GM03348 (cell line): ENCODE measurements around the gene IRX2.

ENCODE experiments used
- DNase-seq: peaks from one replicate; pipeline ENCODE4 v3.0.0; 2012; ENCODE audit warnings: low spot score

Gene IRX2

DNA sequence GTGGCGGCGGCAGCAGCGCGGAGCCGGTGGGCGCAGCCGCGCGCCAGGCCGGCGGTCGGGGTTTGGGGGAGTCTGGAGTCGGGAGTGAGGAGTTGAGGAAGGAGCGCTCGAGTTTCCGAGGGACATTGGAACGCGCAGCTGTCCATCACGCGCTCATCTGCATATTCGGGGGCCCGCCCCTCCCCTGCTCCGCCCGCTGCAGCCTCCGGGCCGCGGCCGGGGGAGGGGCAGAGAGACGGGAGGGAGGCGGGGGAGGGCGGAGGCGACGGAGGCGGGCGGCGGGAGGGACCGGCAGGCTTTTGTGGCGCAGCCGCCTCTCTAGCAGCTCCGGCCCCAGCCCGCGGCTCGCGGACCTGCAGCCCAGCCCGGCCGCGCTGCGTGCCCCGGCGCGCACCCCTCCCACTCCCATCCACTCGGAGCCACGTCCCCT lies at the start of gene IRX2:
IRX2 (minus strand) TSS at position 86 of the 430 bp plus-strand sequence. CDS start 264 bp downstream, outside the sequence.
- DNase-seq: peak; percentile 98

DNA sequence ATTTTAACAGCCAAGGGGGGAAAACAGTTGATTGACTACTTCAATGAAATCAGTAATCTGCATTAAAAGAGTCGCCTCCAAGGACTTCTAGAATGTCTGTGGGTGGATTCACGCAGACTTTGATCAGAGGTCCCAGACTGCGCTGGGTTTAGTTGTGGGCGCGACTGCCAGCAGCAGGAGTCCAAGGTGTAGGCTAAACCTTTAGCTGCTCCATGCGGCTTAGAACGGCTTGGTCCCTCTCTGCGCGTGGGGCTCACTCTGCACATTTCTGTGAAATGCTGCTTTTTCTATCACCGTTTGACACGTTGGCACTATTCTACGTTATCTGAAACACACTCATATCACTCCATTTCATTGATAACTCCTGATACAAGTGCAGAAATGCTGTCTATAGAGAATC lies 48.6 kb upstream of the IRX2 start:
- DNase-seq: no peak

DNA sequence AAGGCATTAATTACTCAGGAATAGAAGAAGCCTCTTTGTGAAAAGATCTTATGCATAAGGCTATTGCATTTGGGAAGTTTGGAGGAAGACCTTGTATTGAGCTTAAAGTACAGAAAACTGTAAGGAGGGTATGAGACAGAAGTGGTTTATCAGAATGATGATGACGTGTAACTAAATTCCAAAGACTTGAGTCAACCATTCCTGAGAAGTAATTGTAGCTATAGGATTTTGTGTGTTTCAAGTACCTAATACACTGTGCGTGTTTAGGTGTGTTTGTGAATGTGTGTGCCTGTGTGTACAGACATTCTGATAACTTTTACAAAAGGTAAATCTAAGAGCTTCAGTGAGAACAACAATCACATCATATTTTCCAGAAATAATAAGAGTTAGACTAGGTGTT lies 46.5 kb upstream of the IRX2 start:
- DNase-seq: no peak

DNA sequence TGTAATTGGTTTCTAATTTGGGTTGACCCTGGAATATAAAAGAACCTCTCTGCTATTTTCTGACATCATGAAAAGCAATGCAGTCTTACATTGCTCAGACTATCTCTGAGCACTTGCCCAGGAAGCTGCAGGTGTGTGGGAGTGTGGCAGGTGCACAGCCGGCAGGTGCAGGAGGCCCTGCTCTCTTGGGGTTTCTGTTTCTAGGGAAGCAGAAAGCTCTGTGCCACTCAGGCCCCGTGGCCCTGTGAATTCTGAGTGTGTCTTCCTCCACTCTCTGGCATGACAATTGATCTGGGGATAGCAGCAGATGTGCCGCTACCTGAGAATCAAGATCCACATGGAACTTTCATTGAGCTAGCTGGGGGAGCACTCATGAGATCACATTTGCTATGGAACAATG lies 45.7 kb upstream of the IRX2 start:
- DNase-seq: no peak

DNA sequence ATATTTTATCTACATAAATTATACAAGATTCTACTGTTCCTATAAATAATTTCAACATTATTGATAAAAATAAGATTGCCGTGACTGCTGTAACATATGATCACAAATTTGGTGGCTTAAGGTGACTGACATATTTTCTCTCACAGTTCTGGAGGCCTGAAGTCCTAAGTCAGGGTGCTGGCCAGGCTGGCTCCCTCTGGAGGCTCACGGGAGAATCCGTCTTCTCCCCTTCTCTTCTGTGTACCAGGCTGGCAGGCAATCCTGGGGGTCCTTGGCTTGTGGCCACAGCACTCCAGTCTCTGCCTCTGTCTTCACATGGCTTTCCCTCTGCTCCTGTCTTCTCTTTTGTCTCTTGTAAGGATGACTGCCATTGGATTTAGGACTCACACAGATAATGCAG lies 31.7 kb upstream of the IRX2 start:
- no peak for DNase-seq

DNA sequence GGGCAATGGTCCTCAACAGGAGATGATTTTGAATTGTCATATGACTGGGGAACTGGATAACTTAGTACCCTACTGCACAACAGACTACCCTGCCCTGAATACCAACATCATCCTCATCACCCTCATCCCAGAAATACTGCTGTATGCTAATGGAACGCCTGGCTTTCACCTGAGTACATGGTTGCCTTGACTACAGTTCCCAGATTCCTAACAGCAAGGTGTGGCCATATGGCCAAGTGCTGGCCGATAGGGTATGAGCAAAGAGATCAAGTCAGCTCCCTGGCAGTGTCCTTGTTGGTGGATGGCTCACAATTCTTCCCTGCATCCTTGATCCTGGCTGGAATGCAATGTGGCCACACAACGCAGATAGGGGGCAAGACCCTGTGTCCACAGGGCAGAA lies 31.2 kb upstream of the IRX2 start:
- DNase-seq: no peak

DNA sequence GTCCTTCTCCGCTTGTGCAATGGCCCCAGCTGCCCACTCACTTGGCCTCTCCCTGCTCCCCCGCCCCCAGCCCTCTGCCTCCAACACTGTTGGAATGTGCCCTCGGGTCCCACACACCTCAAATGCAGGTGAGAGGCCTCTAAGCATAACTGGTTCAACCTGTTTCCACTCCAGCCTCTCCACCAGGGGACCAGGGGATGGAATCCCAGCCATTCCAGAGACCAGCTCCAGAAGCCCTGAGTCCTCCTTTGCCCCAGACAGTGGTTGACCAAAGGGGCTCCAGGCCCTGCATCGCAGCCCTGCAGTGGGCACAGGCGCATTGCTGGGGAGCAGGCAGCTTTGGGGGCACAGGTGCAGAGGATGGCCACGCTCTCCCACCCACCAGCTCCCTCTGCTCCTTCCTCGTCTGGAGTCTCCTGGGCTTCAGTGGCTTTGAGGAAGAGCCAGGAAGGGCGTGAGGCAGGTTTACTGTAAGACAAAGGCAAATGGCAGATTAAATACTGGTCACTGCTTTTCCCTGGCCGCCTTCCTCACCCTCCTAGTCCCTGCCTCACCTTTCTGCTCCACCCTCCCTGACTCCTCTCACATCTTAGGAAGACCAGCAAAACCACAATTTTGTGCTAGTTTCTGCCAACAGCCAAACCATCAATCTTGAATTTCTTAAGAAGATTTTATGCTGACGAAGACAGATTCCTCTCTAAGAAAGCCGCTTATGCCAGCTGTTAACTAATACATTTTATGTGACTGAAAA lies 29.1 kb upstream of the IRX2 start:
- DNase-seq: no peak

DNA sequence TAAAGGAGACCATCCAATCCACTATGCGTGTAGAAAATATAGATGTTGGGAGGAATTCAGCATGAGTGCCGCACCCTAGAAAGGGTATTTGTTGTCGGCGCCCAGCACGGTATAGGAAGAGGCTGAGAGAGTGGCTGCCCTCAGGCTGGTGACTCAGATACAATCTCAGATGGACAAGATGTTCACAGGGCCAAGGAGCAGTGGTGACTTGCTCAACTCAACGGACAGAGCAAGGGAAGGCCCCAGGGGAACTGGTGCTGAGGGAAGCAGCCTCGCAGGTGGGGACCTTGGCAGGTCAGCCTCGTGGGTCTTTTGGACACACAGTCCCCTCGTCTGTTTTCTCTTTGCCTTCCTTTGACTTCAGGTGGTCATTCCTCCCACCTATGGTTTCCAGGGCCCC lies 28.0 kb upstream of the IRX2 start:
- DNase-seq: no peak

DNA sequence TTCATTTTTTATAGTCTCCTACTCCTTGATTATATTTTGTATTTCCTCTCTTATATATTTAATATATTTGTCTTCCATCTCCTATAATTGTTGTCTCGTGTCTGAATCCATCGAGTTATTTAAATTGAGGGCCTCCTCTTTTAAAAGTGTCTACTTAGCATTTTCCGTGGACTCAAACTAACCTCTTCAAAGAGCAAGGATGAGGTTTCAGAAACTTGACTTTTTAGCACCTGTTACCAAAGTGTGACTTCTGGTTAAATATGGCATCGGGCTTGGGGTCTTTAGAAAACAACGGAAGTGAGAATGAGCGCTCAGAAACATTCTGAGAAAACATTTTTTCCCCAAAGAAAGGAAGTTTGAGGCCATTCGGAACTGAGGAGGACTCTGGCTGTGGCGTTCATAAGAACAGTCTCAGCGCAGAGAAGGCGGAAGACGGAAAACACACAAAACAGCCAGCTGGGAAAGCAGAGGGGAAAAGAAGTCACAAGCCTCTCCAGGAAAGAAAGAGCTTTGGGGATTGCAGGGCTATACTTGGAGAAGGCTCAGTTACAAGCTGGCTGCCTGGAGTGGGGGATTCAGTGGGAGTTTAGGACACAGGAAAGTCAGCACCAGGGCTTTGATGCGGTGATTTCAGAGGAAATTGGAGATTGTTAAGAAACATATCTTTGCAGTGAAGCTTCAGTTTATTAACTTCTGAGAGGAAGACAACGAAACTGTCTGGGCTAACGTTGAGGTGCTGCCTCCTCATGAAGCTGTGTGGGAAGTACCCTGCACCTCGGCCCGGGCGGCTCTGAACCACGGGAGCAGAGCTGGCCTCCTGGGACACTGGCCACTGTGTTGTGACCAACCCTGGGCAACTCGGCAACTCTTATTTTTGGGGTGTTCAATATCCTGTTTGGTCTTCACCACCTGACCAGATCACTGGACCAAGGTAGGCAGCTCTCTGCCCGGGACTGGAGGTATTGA lies 25.1 kb upstream of the IRX2 start:
- DNase-seq: no peak

DNA sequence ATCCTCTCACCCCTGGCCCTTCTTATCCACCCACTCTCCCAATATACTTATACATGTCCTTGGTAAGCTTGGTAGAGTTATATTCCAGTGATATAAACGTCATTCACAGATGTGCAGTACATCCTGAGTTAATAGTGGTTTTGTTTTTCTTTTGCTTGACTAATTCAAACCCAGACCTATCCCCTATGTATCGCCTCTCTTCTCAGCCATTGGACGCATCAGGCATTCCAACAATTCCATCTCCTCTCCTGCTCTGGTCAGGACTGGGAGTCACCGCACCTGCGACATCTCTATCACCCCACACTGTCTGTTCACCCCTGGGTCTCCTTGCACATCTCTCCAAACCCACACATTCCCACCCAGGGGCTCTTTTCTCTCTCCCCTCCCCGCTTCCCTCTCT lies 21.9 kb upstream of the IRX2 start:
- DNase-seq: no peak

DNA sequence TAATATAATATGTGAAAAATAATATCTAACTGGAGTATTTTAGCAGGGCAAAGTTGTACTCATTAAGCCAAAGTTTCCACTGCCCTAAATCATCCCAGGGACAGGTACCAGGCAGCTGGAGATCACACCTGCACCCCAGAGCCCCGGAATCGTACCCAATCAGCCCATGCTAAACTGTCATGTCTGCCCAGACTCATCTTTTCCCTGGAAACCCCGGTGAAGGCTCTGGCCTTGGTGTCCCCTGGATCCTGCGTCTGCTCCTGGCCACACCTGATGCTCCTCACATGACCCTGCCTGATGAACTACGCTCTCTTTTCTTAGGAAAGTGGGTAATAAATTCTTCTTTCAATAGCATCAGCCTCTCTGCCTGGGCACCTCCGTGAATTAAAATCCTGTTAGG lies 15.6 kb upstream of the IRX2 start:
- no peak for DNase-seq

DNA sequence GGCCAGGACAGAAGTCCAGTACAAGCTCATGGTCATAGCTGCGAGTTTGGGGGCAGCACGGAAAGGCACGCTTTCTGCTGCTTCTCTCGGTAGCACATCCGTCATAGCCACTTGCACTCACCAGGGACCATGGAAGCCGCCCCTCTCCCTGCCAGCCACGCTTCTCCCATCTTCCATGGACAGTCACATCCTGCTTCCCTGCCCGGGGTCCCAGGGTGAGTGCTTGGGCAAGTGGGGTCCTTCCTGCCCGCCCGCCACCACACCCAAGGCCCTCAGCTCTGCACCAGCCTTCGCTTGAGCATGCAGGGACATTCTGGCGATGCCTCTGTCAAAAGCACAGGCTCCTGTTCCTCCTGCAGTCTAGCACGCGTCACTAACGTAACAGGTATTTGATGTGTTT lies 13.1 kb upstream of the IRX2 start:
- DNase-seq: no peak

DNA sequence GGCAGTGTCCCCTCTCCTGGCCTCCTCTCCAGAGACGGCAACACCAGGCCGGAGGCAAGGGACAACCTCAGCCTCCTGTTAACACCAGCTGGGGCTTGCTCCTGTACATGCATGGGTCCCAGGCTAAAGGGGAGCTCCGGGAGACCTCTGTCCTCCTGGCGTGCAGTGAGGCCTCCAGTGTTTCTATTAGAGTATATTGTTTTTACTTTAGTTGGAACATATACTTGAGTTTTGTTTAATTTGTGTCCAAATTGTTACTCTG lies 12.0 kb upstream of the IRX2 start:
- DNase-seq: no peak

DNA sequence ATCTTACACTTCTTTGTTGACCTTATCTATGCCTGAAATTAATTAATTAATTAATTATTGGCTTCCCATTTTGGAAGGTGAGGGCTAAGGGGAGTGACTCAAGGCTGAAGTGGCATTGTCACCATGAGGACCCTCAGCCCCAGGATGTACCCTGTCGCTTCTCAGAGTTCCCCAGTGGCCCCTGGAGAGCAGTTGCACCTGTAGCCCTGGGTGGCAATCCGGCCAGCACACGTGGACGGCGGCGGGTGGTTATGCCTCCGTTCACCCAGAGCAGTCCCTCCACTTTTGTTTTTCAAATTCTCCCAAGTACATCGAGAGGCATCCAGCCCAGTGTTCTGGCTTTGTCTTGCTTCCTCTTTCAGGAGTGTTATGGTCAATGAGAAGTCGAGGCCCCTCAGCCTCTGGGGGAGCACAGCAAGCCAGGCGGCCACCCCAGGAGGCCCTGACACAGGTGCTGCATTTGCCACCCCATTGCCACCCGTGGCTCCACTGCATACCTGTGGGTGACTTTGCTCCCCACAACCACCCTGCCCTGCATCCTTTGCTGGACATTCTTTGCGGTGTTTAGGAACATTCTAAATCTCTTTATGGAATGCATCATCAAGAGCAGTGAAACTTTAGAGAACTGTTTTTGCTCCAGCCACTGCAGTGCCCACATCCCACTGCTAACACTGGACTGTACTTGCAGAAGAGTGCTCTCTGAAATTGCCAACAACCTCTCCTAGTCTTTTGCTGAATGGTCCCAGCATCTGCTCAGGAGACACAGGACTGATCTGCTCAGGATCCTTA lies 11.5 kb upstream of the IRX2 start:
- DNase-seq: no peak

DNA sequence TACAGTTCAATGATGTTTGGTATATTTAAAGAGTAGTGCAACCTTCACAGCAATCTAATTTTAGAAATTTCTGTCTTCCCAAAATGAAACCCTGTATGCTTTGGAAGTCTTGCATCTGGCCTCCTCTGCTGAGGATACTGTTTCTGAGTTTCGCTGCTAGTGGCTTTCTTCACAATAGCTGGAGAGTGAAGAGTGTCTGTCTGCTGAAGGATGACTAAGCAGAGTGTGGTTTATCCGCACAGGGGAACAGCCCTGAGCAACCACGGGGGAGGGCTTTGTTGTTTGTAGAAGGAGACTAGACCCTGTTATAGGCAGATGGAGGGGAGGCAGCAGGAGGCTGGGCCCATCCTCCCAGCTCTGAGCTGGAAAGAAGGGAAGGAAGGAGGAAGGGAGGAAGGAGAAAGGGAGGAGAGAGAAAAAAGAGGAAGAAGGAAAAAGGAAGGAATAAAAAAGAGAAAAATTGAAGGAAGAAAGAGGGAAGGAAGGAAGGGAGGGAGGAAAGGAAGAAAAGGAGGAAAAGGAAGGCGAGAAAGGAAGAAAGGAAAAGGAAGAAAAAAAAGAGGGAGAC lies 10.5 kb upstream of the IRX2 start:
- no peak for DNase-seq

DNA sequence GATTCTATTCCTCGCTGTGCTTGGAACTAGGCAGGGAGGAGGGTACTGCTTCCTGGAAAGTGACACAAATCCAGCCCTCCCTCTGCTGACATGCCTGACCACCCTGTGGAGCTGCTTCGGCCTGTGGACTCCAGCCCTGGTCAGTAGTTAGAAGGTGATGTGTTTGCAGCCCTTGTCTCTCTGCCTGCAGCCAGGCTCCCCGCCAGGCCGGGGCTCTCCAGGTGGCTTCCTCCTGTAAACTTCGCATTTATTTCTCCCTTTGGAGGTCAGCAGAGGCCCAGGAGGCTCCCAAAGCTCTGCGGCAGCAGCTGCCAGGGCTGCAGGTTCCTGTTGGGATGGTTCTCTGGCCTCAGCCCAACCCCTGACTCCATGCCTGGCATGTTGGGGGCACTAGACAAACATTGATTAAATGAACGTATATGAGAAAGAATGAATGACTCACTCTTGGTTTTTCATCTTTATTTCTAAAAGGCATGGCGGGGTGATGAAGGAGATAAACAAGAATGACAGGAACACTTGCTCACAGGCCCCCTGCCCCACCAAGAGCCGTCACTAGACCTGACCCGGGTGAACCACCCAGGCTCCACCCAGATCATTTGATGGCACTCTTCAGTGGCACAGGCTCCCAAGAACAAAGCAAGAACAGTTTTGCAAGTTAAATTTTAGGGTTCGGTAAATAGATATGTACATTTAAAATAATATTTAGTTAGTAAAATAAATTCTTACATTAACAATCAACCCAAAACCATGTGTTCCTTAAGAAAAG lies 8.4 kb upstream of the IRX2 start:
- no peak for DNase-seq

DNA sequence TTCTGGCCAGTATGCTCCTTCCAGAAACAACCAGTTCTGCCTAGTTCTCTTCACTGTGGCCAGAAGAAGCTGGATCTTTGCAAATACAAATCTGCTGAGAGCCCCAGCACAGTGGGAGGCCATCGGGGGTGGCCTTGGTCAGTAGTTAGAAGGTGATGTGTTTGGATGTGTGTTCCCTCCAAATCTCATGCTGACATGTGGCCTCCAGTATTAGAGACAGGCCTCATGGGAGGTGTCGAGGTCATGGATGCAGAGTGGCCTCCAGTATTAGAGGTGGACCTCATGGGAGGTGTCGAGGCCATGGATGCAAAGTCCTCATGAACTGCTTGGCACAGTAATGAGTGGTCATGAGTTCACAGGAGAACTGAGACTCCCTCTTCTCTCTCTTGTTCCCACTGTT lies 7.6 kb upstream of the IRX2 start:
- DNase-seq: no peak

DNA sequence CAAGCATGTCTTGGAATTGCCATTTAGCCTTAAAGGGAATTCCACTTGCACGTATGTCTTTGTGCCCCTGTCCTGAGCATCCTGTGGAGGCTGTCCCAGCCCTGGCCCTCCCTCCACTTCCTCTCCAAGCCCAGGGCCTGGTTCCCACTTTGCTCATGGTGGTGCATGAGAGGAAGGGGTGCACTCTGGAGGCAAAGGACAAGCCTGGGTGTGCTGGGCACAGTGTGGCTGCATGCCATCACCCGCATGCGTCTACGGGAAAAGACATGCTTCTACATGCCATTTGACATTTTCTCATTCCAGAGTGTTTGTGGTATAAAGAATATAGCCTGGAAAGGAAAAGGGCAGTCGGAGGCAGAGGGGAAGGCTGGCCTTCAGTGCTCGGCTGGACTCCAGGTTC lies 7.2 kb upstream of the IRX2 start:
- no peak for DNase-seq

DNA sequence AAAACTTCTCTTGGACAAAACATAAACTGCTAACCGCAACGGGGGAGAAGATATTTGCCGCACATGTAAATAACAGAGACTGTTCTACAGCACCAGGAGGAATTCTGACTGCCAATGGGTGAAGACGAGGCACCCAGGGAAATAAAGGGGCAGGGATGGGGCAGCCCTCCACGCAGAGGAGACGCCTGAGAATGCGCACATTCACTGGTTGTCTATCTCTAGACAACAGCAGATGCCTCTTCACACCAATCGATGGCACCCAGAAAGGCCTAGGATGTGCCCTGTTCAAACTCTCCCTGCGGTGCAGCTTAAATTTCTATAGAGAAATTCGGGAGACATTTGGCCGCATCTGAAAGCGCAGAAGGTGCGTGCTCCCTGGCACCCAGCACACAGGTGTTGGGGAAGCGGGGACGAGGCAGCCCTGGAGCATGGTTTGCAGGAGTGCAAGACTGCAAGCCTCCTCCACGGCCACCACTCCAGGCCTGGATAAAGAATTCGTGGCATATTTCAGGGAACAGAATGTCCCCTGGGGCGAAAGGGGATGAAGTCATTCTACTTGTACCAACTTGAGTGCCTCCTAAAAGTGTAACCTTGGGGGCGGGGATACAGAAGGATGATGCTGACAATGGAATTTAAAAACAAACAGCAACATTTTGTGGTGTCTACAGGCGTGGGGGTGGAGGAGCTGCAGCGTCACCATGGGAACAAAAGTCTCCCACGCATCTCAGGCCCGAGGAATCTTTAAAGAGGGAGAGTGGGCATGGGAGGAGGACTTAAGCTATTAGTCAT lies 6.3 kb upstream of the IRX2 start:
- no peak for DNase-seq

DNA sequence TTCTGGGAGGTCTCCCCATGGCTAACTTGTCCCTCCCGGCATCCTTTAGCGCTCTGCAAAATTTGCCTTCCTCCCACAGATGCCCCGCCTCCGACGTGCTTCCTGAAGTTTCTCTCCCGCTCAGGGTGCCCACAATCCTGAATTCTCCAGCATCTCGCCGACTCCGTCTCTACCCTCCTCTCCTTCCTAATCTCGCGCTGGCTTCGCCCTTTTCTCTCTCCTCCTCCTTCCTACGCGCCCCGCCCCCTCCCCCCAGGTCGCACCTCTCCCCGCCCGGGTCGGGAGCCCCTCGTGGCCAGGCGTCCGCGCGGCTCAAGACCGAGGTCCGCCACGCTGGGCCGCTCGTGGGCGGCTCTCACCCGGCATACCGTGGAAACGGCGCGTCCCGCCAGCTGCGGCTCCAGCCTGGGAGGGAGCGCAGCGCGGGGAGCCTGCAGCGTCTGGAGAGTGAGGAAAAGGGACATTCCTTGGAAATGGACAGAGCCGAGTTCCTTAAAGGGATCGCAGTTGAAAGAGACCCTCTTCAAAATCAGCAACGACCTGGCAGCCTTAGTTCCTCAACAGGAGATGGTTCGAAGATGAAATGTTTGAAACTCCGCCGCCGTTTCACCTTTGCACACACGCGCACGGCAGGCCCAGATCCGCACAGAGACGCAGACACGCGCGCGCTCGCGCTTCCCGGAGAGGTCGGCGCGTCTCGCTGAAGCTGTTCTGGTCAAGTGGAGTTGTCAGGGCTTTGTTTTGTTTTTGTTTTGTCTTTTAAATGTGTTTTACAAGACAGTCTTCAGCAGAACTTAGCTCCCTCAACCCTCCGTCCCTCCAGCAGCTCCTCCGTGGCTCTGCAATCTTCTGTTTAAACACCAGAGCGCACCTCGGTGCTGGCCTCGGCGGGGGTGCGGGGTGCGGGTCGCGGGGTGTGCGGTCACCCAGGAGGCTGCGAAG lies 5.0 kb upstream of the IRX2 start:
- peak; percentile 92 for DNase-seq
